Brain microvascular endothelial cell (primary cell): Measurements from ENCODE around the gene PRAC2.

Experiments
- DNase-seq: peaks from one replicate; pipeline ENCODE4 v3.0.0-alpha.2; 2020
- H3K27ac ChIP-seq: fragments of 250-450 bp; sonication (Bioruptor Pico); 2 replicates; pipeline ENCODE4 v1.5.1; 2020; ENCODE audit warnings: mild to moderate bottlenecking, moderate library complexity
- H3K27me3 ChIP-seq: fragments of 250-450 bp; sonication (Bioruptor Pico); replicated peaks from 2 replicates; pipeline ENCODE4 v1.5.1; 2020; ENCODE audit warnings: mild to moderate bottlenecking
- H3K36me3 ChIP-seq: fragments of 250-450 bp; sonication (Bioruptor Pico); replicated peaks from 2 replicates; pipeline ENCODE4 v1.5.1; 2020; ENCODE audit warnings: mild to moderate bottlenecking
- H3K4me3 ChIP-seq: 2 replicates; pipeline ENCODE4 v1.5.1; 2011; ENCODE audit warnings: low read depth, mild to moderate bottlenecking, control low read depth, low read length, moderate library complexity
- in situ Hi-C: cut with HindIII; loops from 2 replicates; pipeline ENCODE4 v1.10.0; 2017; ENCODE audit warnings: low sequenced_read_pairs, low pct_ligation_motif_present
- TF ChIP-seq, protein P1 (sequence below): IDR thresholded peaks from 2 replicates; pipeline ENCODE4 v1.5.1; 2011; ENCODE audit warnings: low read depth, mild to moderate bottlenecking, moderate library complexity, low read length, control low read depth, inconsistent platforms; ENCODE audit errors: missing control alignments

Gene PRAC2

DNA sequence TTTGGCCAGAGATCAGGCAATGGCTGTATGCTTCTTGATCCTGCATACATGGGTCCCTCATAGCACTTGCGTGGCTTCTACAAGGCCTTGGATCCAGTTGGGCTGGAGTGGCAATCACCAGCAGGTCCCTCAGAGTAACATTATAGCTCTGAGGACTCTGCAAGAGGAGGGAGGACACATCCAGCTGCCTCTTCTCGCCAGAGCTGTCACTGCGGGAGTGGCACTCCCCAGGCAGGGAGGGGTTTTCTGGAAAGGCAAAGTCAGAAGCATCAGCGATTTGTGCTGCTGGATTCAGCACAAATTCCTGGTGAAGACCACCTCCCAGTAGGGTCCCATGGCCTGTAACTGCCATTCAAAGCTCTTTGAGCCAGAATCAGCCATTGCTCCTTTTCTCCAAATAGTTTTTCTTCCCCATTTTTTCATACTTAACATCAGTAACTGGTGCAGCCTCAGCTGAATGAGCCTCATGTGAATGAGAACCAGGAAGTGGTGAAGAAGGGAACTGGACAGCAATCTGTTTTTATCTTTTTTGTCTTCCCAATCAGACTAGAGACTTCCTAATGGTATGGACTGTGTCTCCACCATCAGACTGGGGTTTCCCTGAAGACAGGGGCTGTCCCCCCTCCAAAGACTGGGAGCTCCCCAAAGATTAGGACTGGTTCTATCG is 46.2 kb downstream of the PRAC2 start:
- no peak for DNase-seq
- H3K36me3 ChIP-seq = no peaks in the 10 kb centered on the region
- no peak overlapping the region for H3K27ac ChIP-seq
- H3K27me3 ChIP-seq = peaks cover 2% of the 10 kb centered on the region
- in situ Hi-C loops = no loop called here
- TF ChIP-seq, protein P1, sequence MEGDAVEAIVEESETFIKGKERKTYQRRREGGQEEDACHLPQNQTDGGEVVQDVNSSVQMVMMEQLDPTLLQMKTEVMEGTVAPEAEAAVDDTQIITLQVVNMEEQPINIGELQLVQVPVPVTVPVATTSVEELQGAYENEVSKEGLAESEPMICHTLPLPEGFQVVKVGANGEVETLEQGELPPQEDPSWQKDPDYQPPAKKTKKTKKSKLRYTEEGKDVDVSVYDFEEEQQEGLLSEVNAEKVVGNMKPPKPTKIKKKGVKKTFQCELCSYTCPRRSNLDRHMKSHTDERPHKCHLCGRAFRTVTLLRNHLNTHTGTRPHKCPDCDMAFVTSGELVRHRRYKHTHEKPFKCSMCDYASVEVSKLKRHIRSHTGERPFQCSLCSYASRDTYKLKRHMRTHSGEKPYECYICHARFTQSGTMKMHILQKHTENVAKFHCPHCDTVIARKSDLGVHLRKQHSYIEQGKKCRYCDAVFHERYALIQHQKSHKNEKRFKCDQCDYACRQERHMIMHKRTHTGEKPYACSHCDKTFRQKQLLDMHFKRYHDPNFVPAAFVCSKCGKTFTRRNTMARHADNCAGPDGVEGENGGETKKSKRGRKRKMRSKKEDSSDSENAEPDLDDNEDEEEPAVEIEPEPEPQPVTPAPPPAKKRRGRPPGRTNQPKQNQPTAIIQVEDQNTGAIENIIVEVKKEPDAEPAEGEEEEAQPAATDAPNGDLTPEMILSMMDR = no peak
- H3K4me3 ChIP-seq = no peak overlapping the region

DNA sequence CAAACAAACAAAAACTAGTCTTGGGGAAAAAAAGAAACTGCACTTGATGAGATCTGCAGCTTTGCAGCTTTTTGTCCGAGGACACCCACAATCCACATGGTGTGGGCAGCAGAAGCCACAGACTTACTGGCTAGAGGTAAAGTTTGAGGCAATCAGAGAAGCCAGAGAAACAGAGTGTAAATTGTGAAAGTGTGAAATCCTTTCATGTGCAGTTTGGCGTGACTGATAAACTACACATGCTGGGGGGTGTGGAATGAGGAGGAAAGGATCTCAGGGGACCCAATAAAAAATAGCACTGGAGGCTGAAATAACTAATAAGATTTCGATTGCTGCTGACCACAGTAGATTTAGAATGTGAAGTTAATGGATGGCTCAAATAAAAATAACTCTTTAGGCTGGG is 48.0 kb downstream of the PRAC2 start:
- peaks cover 2% of the 10 kb centered on the region for H3K27me3 ChIP-seq
- no peak for DNase-seq
- no peak overlapping the region for H3K27ac ChIP-seq
- TF ChIP-seq, protein P1 = no peak
- no peak overlapping the region for H3K4me3 ChIP-seq
- H3K36me3 ChIP-seq = no peaks in the 10 kb centered on the region
- in situ Hi-C loops = no loop called here

DNA sequence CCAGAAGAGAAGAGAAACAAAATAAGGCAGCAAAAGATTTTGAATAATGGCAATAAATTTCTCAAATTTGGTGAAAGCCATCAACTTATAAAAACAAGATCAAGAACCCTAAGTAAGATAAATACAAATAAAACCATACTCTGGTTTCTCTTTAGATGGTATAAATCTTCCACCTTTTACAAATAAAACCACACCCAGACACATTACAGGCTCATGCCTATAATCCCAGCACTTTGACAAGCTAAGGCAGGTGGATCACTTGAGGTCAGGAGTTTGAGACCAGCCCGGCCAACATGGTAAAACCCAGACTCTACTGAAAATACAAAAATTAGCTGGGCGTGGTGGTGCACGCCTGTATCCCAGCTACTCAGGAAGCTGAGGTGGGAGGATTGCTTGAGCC is 50.3 kb downstream of the PRAC2 start:
- TF ChIP-seq, protein P1 = no peak
- H3K27ac ChIP-seq = no peak overlapping the region
- in situ Hi-C loops = no loop called here
- peaks cover 2% of the 10 kb centered on the region for H3K27me3 ChIP-seq
- DNase-seq = no peak
- H3K4me3 ChIP-seq = no peak overlapping the region
- no peaks in the 10 kb centered on the region for H3K36me3 ChIP-seq
